HepG2 (cell line): ENCODE data around the gene STX10. TPM values are rescaled to one million over a fixed set of nuclear protein-coding genes. Genes with fewer than 3 reads are reported as not detected.

Experiments
- AKNA ChIP-seq: sonication (generic); formaldehyde crosslinking; IDR thresholded peaks from 2 replicates; pipeline ENCODE4 v1.4.0; 2020; ENCODE audit warnings: missing genetic modification reagents, borderline replicate concordance
- ATF7-NPFF ChIP-seq: sonication (generic); formaldehyde crosslinking; IDR thresholded peaks from 2 replicates; pipeline ENCODE4 v1.8.1; 2023; ENCODE audit warnings: mild to moderate bottlenecking, low read depth, missing genetic modification reagents, moderate library complexity
- CC2D1A ChIP-seq: sonication (generic); formaldehyde crosslinking; IDR thresholded peaks from 2 replicates; pipeline ENCODE4 v1.8.1; 2023; ENCODE audit warnings: mild to moderate bottlenecking, missing genetic modification reagents
- DR1 ChIP-seq: sonication (generic); formaldehyde crosslinking; IDR thresholded peaks from 2 replicates; pipeline ENCODE4 v1.8.0; 2021; ENCODE audit warnings: mild to moderate bottlenecking, missing genetic modification reagents, inconsistent platforms
- FOXA3 ChIP-seq: IDR thresholded peaks from 2 replicates; pipeline ENCODE4 v1.6.1; 2016; ENCODE audit warnings: missing genetic modification reagents, missing compliant biosample characterization
- GMEB1 ChIP-seq: sonication (generic); formaldehyde crosslinking; IDR thresholded peaks from 2 replicates; pipeline ENCODE4 v1.5.1; 2020; ENCODE audit warnings: missing genetic modification reagents, mild to moderate bottlenecking, borderline replicate concordance
- HINFP ChIP-seq: sonication (generic); formaldehyde crosslinking; IDR thresholded peaks from 2 replicates; pipeline ENCODE4 v1.4.0; 2020; ENCODE audit warnings: low read depth, mild to moderate bottlenecking, missing genetic modification reagents
- NKX3-1 ChIP-seq: sonication (generic); formaldehyde crosslinking; IDR thresholded peaks from 2 replicates; pipeline ENCODE4 v1.5.0; 2020; ENCODE audit warnings: missing genetic modification reagents
- SMAD9 ChIP-seq: sonication (generic); formaldehyde crosslinking; IDR thresholded peaks from 2 replicates; pipeline ENCODE4 v1.5.1; 2020; ENCODE audit warnings: mild to moderate bottlenecking, missing genetic modification reagents
- SP5 ChIP-seq: IDR thresholded peaks from 2 replicates; pipeline ENCODE4 v1.6.1; 2016; ENCODE audit warnings: low read depth, borderline replicate concordance
- SRF ChIP-seq: IDR thresholded peaks from 2 replicates; pipeline ENCODE4 v1.6.1; 2011; ENCODE audit warnings: mild to moderate bottlenecking, low read depth, low read length, moderate library complexity
- SRSF1 ChIP-seq: fragments of 200-400 bp; formaldehyde crosslinking; optimal IDR thresholded peaks from 2 replicates; pipeline ENCODE3; 2017; ENCODE audit warnings: mild to moderate bottlenecking, low read depth, low read length, moderate library complexity
- ZNF121 ChIP-seq: sonication (generic); formaldehyde crosslinking; IDR thresholded peaks from 2 replicates; pipeline ENCODE4 v1.5.0; 2020; ENCODE audit warnings: mild to moderate bottlenecking, missing genetic modification reagents
- ZNF337 ChIP-seq: sonication (generic); formaldehyde crosslinking; IDR thresholded peaks from 2 replicates; pipeline ENCODE4 v1.5.1; 2020; ENCODE audit warnings: missing genetic modification reagents, low read depth, mild to moderate bottlenecking, borderline replicate concordance
- ZNF33B ChIP-seq: sonication (generic); formaldehyde crosslinking; IDR thresholded peaks from 2 replicates; pipeline ENCODE4 v1.5.1; 2020; ENCODE audit warnings: mild to moderate bottlenecking, missing genetic modification reagents
- polyA plus RNA-seq, 8 experiments: library from polyadenylated mRNA; depleted of rRNA in 3 of 8; stranded (reverse) in 7 of 8; unstranded in 1 of 8; fragments of >200 nt; fragmentation: Illumina TruSeq in 4 of 8; extraction: Trizol in 4 of 8; gene quantifications; 2 replicates each; pipeline versions ENCODE4 v1.2.1 to v1.2.3, GENCODE V29; 2011 to 2016; ENCODE audit warnings: low read depth in 4 of 8, missing spikeins in 1 of 8, mixed read lengths in 1 of 8; ENCODE audit not compliant: insufficient read depth in 1 of 8
- total RNA-seq, 5 experiments: library from RNA; depleted of rRNA; stranded (reverse); fragments of >200 nt; fragmentation: Illumina TruSeq; extraction: Trizol; gene quantifications; 2 replicates each; pipeline ENCODE4 v1.2.3, GENCODE V29; 2016; ENCODE audit warnings: low read depth in 1 of 5
- TF ChIP-seq, protein P1 (sequence below): sonication (generic); formaldehyde crosslinking; IDR thresholded peaks from 2 replicates; pipeline ENCODE4 v1.4.0; 2020; ENCODE audit warnings: missing genetic modification reagents
- TF ChIP-seq, protein P2 (sequence below): sonication (generic); formaldehyde crosslinking; conservative IDR thresholded peaks from 2 replicates; pipeline ENCODE4 v1.8.0; 2022; ENCODE audit warnings: low read depth, missing genetic modification reagents

The STX10 gene
- total and polyA plus RNA-seq, 2 of the 13 experiments (the other 11 are each of a cell fraction or from before 2014, with no cell fraction given) = 47.9 to 66.4 TPM

DNA sequence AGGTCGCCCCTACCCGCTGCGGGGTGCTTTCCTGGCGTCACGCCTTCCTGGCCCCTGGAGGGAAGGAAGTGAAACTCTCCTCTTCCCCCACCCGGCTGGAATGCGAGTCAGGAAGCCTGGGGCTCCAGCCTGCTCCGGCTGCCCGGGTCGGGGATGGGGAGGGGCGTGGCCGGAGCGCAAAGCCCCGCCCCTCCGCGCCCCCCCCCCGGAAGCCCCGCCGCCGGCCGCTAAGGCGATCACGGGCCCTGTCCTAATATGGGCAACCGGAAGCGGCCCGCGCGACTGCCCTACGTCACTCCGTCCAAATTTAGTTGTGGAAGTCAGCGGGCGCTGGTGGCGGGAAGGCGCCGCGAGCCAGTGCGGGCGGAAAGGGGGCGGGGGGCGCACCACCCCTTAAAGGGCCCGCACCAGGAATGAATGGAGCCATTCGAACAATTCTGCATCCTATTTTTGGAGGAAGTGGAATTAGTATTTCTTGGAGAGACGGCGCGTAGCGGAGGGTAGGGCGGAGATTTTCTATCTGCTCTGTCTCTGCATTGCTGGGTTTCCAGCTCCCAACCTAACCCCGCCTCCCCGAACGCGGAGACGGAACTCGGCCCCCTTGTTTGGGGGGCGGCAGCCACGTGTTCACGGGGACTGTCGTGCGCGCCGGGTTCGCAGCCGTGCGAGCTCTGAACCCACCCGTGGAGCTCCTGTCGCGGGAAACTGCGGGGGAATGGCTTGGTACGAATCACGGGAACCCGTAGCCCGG, 1.6 kb upstream of the STX10 start (continued):
- TF ChIP-seq AKNA (CRISPR knock-in tag) (no peak), HINFP (CRISPR knock-in tag) (peak; percentile 27; the same call in 1 of the 2 replicates), NKX3-1 (CRISPR knock-in tag) (peak; percentile 81), CC2D1A (CRISPR knock-in tag) (no peak), SRF (peak; percentile 98), SMAD9 (CRISPR knock-in tag) (no peak), DR1 (CRISPR knock-in tag) (no peak; the same call in 1 of the 2 replicates), ZNF337 (CRISPR knock-in tag) (0 out of 2 replicates have a peak, but pooled peaks have one; percentile 59), ZNF121 (CRISPR knock-in tag) (peak; percentile 15; the same call in 1 of the 2 replicates), FOXA3 (CRISPR knock-in tag) (peak; percentile 37; the same call in 1 of the 2 replicates), ATF7-NPFF (CRISPR knock-in tag) (no peak), GMEB1 (CRISPR knock-in tag) (peak; percentile 85), SRSF1 (no peak), SP5 (peak; percentile 21; the same call in 1 of the 2 replicates), ZNF33B (CRISPR knock-in tag) (no peak)
- TF ChIP-seq, protein P1, sequence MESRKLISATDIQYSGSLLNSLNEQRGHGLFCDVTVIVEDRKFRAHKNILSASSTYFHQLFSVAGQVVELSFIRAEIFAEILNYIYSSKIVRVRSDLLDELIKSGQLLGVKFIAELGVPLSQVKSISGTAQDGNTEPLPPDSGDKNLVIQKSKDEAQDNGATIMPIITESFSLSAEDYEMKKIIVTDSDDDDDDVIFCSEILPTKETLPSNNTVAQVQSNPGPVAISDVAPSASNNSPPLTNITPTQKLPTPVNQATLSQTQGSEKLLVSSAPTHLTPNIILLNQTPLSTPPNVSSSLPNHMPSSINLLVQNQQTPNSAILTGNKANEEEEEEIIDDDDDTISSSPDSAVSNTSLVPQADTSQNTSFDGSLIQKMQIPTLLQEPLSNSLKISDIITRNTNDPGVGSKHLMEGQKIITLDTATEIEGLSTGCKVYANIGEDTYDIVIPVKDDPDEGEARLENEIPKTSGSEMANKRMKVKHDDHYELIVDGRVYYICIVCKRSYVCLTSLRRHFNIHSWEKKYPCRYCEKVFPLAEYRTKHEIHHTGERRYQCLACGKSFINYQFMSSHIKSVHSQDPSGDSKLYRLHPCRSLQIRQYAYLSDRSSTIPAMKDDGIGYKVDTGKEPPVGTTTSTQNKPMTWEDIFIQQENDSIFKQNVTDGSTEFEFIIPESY (CRISPR knock-in tag) = no peak
- TF ChIP-seq, protein P2, sequence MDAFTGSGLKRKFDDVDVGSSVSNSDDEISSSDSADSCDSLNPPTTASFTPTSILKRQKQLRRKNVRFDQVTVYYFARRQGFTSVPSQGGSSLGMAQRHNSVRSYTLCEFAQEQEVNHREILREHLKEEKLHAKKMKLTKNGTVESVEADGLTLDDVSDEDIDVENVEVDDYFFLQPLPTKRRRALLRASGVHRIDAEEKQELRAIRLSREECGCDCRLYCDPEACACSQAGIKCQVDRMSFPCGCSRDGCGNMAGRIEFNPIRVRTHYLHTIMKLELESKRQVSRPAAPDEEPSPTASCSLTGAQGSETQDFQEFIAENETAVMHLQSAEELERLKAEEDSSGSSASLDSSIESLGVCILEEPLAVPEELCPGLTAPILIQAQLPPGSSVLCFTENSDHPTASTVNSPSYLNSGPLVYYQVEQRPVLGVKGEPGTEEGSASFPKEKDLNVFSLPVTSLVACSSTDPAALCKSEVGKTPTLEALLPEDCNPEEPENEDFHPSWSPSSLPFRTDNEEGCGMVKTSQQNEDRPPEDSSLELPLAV (CRISPR knock-in tag) = no peak
